Measurements from ENCODE around the gene TIGD4. TPM values are rescaled to one million over a fixed set of nuclear protein-coding genes. Genes with fewer than 3 reads are reported as not detected.

Gene TIGD4
- total and polyA plus RNA-seq, 2 of the 8 experiments (the other 6 are each of a cell fraction or from before 2014, with no cell fraction given), result 0.42 to 2.3 TPM

DNA sequence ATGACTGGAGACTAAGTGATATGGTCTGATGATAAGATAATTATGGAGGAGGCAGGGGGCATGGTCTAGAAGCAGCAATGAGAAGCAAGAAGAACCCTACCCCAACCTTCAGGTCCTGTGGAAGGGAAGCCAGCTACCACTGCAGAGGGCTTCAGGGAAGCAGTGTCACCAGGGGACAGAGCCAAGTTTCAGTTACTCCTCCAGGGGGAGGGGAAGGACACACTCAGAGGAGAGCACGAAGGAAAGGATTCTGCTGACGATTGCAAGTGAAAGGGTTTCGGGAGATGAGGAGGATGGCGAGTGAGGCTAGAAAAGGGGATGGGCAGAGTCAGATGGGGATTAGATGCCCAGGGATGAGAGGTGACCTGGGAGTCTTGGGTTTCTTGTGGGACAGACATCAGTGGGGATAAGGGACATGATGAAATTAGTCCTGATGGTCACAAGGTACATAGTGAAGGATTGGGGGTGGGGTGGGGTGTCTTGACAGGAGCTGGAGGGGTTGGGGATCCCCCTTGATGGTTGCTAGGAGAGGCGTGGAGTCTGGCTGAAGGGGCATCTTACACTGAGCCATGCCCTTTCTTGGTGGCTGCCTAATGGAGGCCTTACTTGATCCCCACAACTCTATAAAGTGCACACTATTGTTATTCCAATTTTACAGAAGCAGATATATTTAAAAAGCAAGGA is 45.4 kb downstream of the TIGD4 start:
- Histone ChIP-seq H3K9me3 (ENCODE audit: insufficient read depth in 2 of 2, low read depth in 1 of 2, low read length in 1 of 2) (no peaks in the 10 kb centered on the region), H3K9ac (replicated peaks in 1 of 4; ENCODE audit: extremely low read depth in 1 of 4, low read depth in 3 of 4, low read length in 3 of 4) (no peak overlapping the region), H2BK12ac (ENCODE audit: low read depth, low read length) (0 out of 2 replicates have a peak overlapping the region, but pooled peaks have one; percentile 1), H3K4me1 (replicated peaks in 1 of 4; ENCODE audit: control insufficient read depth in 3 of 4, insufficient read depth in 4 of 4, low read length in 3 of 4) (peaks cover 0 to 4% (median 2%) of the 10 kb centered on the region in 4 experiments; a peak in 3 of 7 replicates), H3K4me3 (ENCODE audit: extremely low read depth in 1 of 4, insufficient read depth in 2 of 4, low read depth in 3 of 4, low read length in 4 of 4) (no peak overlapping the region), H3K23ac (ENCODE audit: insufficient read length) (no peak overlapping the region), H4K5ac (ENCODE audit: insufficient read length, low read depth, low read length) (no peak overlapping the region), H2AK5ac (ENCODE audit: low read depth, low read length) (no peak overlapping the region), H2AFZ (ENCODE audit: low read length) (peak overlapping the region; percentile 56; the same call in 1 of the 2 replicates), H3K18ac (ENCODE audit: extremely low read depth, low read length) (no peak overlapping the region), H4K8ac (ENCODE audit: extremely low read depth, insufficient read depth, low read length) (no peak overlapping the region), H2BK120ac (replicated peaks; ENCODE audit: low read depth, low read length) (no peak overlapping the region), H3K23me2 (ENCODE audit: low read depth, low read length) (no peaks in the 10 kb centered on the region; the same call in 1 of the 2 replicates), H2BK20ac (ENCODE audit: low read length) (no peak overlapping the region), H4K20me1 (replicated peaks in 1 of 2; ENCODE audit: control insufficient read depth in 1 of 2, insufficient read depth in 2 of 2, low read length in 2 of 2) (no peaks in the 10 kb centered on the region), H2BK5ac (ENCODE audit: low read depth, low read length) (no peak overlapping the region), H3K27ac (ENCODE audit: low read depth, low read length) (no peak overlapping the region), H3K4ac (replicated peaks; ENCODE audit: insufficient read length, low read depth, low read length) (no peak overlapping the region), H3K79me2 (ENCODE audit: control insufficient read depth in 1 of 2, insufficient read depth in 2 of 2, low read length in 2 of 2) (no peaks in the 10 kb centered on the region), H3K27me3 (replicated peaks in 1 of 4; ENCODE audit: control insufficient read depth in 3 of 4, extremely low read depth in 1 of 4, insufficient read depth in 3 of 4, low read length in 3 of 4) (no peaks in the 10 kb centered on the region), H3K56ac (replicated peaks; ENCODE audit: insufficient read length, low read depth, low read length) (no peak overlapping the region), H3K4me2 (ENCODE audit: insufficient read depth in 1 of 2, low read depth in 2 of 2, low read length in 2 of 2) (no peak overlapping the region), H4K91ac (replicated peaks; ENCODE audit: insufficient read length, low read length) (no peak overlapping the region), H3K79me1 (ENCODE audit: low read depth, low read length) (no peaks in the 10 kb centered on the region), H3K14ac (ENCODE audit: insufficient read length) (no peak overlapping the region), H3K36me3 (ENCODE audit: control insufficient read depth in 2 of 4, insufficient read depth in 4 of 4, low read length in 3 of 4) (no peaks in the 10 kb centered on the region), H2BK15ac (ENCODE audit: low read length) (no peak overlapping the region)
- FAIRE-seq (no peak), DNase-seq (ENCODE audit: low read depth in 1 of 2, low spot score in 2 of 2) (no peak)
- POLR2A ChIA-PET (ENCODE audit: partially characterized antibody), result no interaction called here
- 82% methylated on average over 5 of the region's 5 CpGs; no CpG with 5 or more reads in 1 of the 2 experiments for WGBS, 2 experiments (ENCODE audit: extremely low coverage in 1 of 2, insufficient coverage in 1 of 2, insufficient read length in 1 of 2, insufficient replicate concordance in 2 of 2, low coverage in 1 of 2, low lambda C conversion rate in 2 of 2, missing lambda C conversion rate in 1 of 2)
- CTCF ChIA-PET (ENCODE audit: partially characterized antibody), result interaction anchor here (0.6 to 2.9 kb wide), 12 partner anchors 10 to 342 kb away, joined by 3 to 33 read pairs (median 4); no protein-coding TSS in a partner anchor
- TF ChIP-seq HDAC6 (IDR thresholded peaks at IDR 0.05; ENCODE audit: low read depth, low read length), result no peak
- no peak for TF ChIP-seq NANOG (IDR thresholded peaks at IDR 0.05; ENCODE audit: insufficient read depth, low read depth, low read length, poor library complexity, severe bottlenecking)
- no peak for TF ChIP-seq RAD21 (IDR thresholded peaks at IDR 0.05 in 1 of 2, conservative IDR thresholded peaks at IDR 0.05 in 1 of 2; ENCODE audit: low read depth in 2 of 2, low read length in 2 of 2)
- no peak for TF ChIP-seq ASH2L (IDR thresholded peaks at IDR 0.05; ENCODE audit: low read length)
- no peak for TF ChIP-seq SIX5 (IDR thresholded peaks at IDR 0.05; ENCODE audit: low read depth, low read length)
- no peak for TF ChIP-seq GABPA (IDR thresholded peaks at IDR 0.05; ENCODE audit: borderline replicate concordance, insufficient read depth, low read length)
- TF ChIP-seq BACH1 (IDR thresholded peaks at IDR 0.05; ENCODE audit: low read length), result no peak
- no peak for TF ChIP-seq SP2 (IDR thresholded peaks at IDR 0.05; ENCODE audit: low read length)
- TF ChIP-seq CHD1 (IDR thresholded peaks at IDR 0.05; ENCODE audit: low read depth, low read length), result no peak
- TF ChIP-seq ZNF274 (IDR thresholded peaks at IDR 0.05; ENCODE audit: borderline replicate concordance, extremely low read depth, low read length), result no peak
- no peak for TF ChIP-seq POLR2AphosphoS5 (IDR thresholded peaks at IDR 0.05; ENCODE audit: low read depth, low read length)
- no peak for TF ChIP-seq MAFK (IDR thresholded peaks at IDR 0.05; ENCODE audit: low read depth, low read length)
- TF ChIP-seq NRF1 (IDR thresholded peaks at IDR 0.05; ENCODE audit: low read depth, low read length), result no peak
- TF ChIP-seq JUN (IDR thresholded peaks at IDR 0.05; ENCODE audit: low read depth, low read length), result no peak
